SU-DHL-6 (cell line): ENCODE results near the gene GOLIM4.
A peak's percentile ranks its signal among the peaks of the same experiment; 100 is the strongest.

Experiments used
- H2AFZ ChIP-seq: fragments of 200-600 bp; sonication (generic); 2 replicates; pipeline ENCODE4 v1.6.1; 2014; ENCODE audit warnings: low read depth, mild to moderate bottlenecking, moderate library complexity, mixed read lengths, antibody characterized with exemption, low read length; ENCODE audit not compliant: severe bottlenecking
- H3F3A ChIP-seq: fragments of 200-600 bp; shearing (Covaris generic); 2 replicates; pipeline ENCODE4 v1.6.0; 2016; ENCODE audit warnings: antibody characterized with exemption, mild to moderate bottlenecking; ENCODE audit not compliant: insufficient read depth
- H3K27ac ChIP-seq: fragments of 200-600 bp; sonication (generic); 2 replicates; pipeline ENCODE4 v1.5.1; 2016; ENCODE audit warnings: low read depth, mild to moderate bottlenecking, low read length, moderate library complexity, mixed read lengths
- H3K27me3 ChIP-seq: fragments of 200-600 bp; sonication (generic), shearing (Covaris generic); 2 replicates; pipeline ENCODE4 v1.6.0; 2014; ENCODE audit warnings: mild to moderate bottlenecking, low read length
- H3K36me3 ChIP-seq: fragments of 200-600 bp; sonication (generic); 2 replicates; pipeline ENCODE4 v1.6.1; 2014; ENCODE audit warnings: mild to moderate bottlenecking, low read length, mixed read lengths
- H3K4me2 ChIP-seq: fragments of 300-600, 200-600 bp; shearing (Covaris generic), sonication (generic); 2 replicates; pipeline ENCODE4 v1.6.0; 2014; ENCODE audit warnings: low read length, low read depth, mild to moderate bottlenecking; ENCODE audit not compliant: poor library complexity, severe bottlenecking
- H3K4me3 ChIP-seq: fragments of 200-600 bp; sonication (generic); 2 replicates; pipeline ENCODE4 v1.5.1; 2014; ENCODE audit warnings: antibody characterized with exemption, low read length, mild to moderate bottlenecking, mixed read lengths; ENCODE audit not compliant: insufficient read depth, poor library complexity, severe bottlenecking
- H3K79me2 ChIP-seq: fragments of 200-600 bp; sonication (generic); 2 replicates; pipeline ENCODE4 v1.6.1; 2014; ENCODE audit warnings: mild to moderate bottlenecking, low read length, moderate library complexity; ENCODE audit not compliant: insufficient read depth
- H3K9ac ChIP-seq: fragments of 200-600 bp; sonication (generic); 2 replicates; pipeline ENCODE4 v1.7.0; 2014; ENCODE audit warnings: mild to moderate bottlenecking, low read length
- H3K9me2 ChIP-seq: fragments of 200-600 bp; sonication (generic); replicated peaks from 2 replicates; pipeline ENCODE4 v1.6.1; 2014; ENCODE audit warnings: low read length; ENCODE audit not compliant: insufficient read depth
- H3K9me3 ChIP-seq: fragments of 200-600 bp; sonication (generic); 2 replicates; pipeline ENCODE4 v1.6.1; 2014; ENCODE audit warnings: low read length, mixed read lengths; ENCODE audit not compliant: insufficient read depth
- H4K20me1 ChIP-seq: fragments of 200-600 bp; sonication (generic); 2 replicates; pipeline ENCODE4 v1.6.1; 2014; ENCODE audit warnings: low read depth, mild to moderate bottlenecking, antibody characterized with exemption, low read length, moderate library complexity, mixed read lengths
- CTCF ChIP-seq: fragments of 200-600 bp; sonication (generic); IDR thresholded peaks from one replicate; pipeline ENCODE4 v1.5.1; 2017; ENCODE audit warnings: antibody characterized with exemption, mild to moderate bottlenecking, low read length, moderate library complexity; ENCODE audit not compliant: insufficient read depth, poor library complexity, severe bottlenecking
- EZH2phosphoT487 ChIP-seq: fragments of 200-600 bp; sonication (generic), shearing (Covaris generic); conservative IDR thresholded peaks from 2 replicates; pipeline ENCODE4 v1.6.1; 2018; ENCODE audit warnings: mild to moderate bottlenecking, antibody characterized with exemption, low read length, moderate library complexity, mixed read lengths

The GOLIM4 gene

GRCh38 chr3:168095611-168096209, at the start of gene GOLIM4:
GOLIM4 (minus strand) TSS chr3:168095924; CDS start chr3:168095285, 639 bp downstream.
- H3K9me3 ChIP-seq = no peaks in the 10 kb centered on the region

GRCh38 chr3:168141405-168141998, 45.8 kb upstream of the GOLIM4 start:
- H2AFZ ChIP-seq = peak overlapping the region; percentile 12
- no peak overlapping the region for H3K27ac ChIP-seq
- H3F3A ChIP-seq = no peaks in the 10 kb centered on the region
- H4K20me1 ChIP-seq = no peaks in the 10 kb centered on the region
- no peak overlapping the region for H3K9ac ChIP-seq
- no peak overlapping the region for H3K4me3 ChIP-seq
- H3K27me3 ChIP-seq = no peaks in the 10 kb centered on the region
- no peaks in the 10 kb centered on the region for H3K9me3 ChIP-seq
- H3K36me3 ChIP-seq = no peaks in the 10 kb centered on the region
- TF ChIP-seq CTCF (no peak), EZH2phosphoT487 (no peak)
- H3K79me2 ChIP-seq = no peaks in the 10 kb centered on the region
- no peaks in the 10 kb centered on the region for H3K9me2 ChIP-seq
- peak overlapping the region; percentile 27 for H3K4me2 ChIP-seq

More at GRCh38 chr3:168095611-168096209, at the start of gene GOLIM4:
- peak within 1 kb of the TSS; percentile 93 for H2AFZ ChIP-seq
- H3K4me3 ChIP-seq = peak within 1 kb of the TSS; percentile 58
- peaks cover 38% of the 10 kb centered on the region for H3K79me2 ChIP-seq
- no peaks in the 10 kb centered on the region for H3K27me3 ChIP-seq
- TF ChIP-seq EZH2phosphoT487 = no peak
- peak; percentile 11 for TF ChIP-seq CTCF
- peak within 1 kb of the TSS; percentile 86 for H3K27ac ChIP-seq
- no peaks in the 10 kb centered on the region for H3K36me3 ChIP-seq
- peak within 1 kb of the TSS; percentile 70 for H3K9ac ChIP-seq
- peak within 1 kb of the TSS; percentile 90 for H3K4me2 ChIP-seq
- peaks cover 12% of the 10 kb centered on the region; the same call in 1 of the 2 replicates for H4K20me1 ChIP-seq
- peaks cover 20% of the 10 kb centered on the region for H3F3A ChIP-seq
- H3K9me2 ChIP-seq = no peaks in the 10 kb centered on the region

- Histone ChIP-seq H3K9me2 (no peaks in the 10 kb centered on the region), H4K20me1 (no peaks in the 10 kb centered on the region), H3K4me2 (no peak overlapping the region), H3F3A (no peaks in the 10 kb centered on the region), H2AFZ (no peak overlapping the region), H3K27ac (no peak overlapping the region), H3K4me3 (no peak overlapping the region), H3K9ac (no peak overlapping the region), H3K27me3 (no peaks in the 10 kb centered on the region), H3K36me3 (no peaks in the 10 kb centered on the region), H3K79me2 (no peaks in the 10 kb centered on the region), H3K9me3 (no peaks in the 10 kb centered on the region)
- no peak for TF ChIP-seq CTCF
- TF ChIP-seq EZH2phosphoT487 = no peak
Measured at GRCh38 chr3:168139947-168140346, 44.2 kb upstream of the GOLIM4 start.
